H1 (cell line): Measurements from ENCODE around the gene F10. TPM values are rescaled to one million over a fixed set of nuclear protein-coding genes. Genes with fewer than 3 reads are reported as not detected.

Experiments used
- CTCF ChIA-PET: fragments of 300-600 bp; sonication (Branson Sonifier 250); formaldehyde crosslinking; loops from one replicate; lab custom pipeline; 2021; ENCODE audit not compliant: partially characterized antibody; lab: Charles Lee
- POLR2A ChIA-PET: fragments of 300-600 bp; sonication (Branson Sonifier 250); formaldehyde crosslinking; loops from one replicate; lab custom pipeline; 2021; ENCODE audit warnings: inconsistent platforms; ENCODE audit not compliant: partially characterized antibody; lab: Charles Lee
- DNase-seq, 2 experiments: peaks; one replicate each; pipeline versions ENCODE4 v3.0.0 to v3.0.0-alpha.2; 2010 to 2022; ENCODE audit warnings: low spot score in 2 of 2, low read depth in 1 of 2, mixed read lengths in 1 of 2
- FAIRE-seq: peaks from 2 replicates; lab custom pipeline; 2011; peaks lifted over from hg19 to GRCh38; lab: Jason Lieb, UNC
- H2AFZ ChIP-seq: 2 replicates; pipeline ENCODE4 v1.8.1; 2012; ENCODE audit warnings: low read length, inconsistent platforms
- H2AK5ac ChIP-seq: 2 replicates; pipeline ENCODE4 v1.6.1; 2013; ENCODE audit warnings: low read depth, low read length
- H2BK120ac ChIP-seq: replicated peaks from 2 replicates; pipeline ENCODE3; 2013; ENCODE audit warnings: low read depth, low read length, inconsistent platforms
- H2BK12ac ChIP-seq: 2 replicates; pipeline ENCODE4 v1.6.1; 2013; ENCODE audit warnings: low read depth, low read length
- H2BK15ac ChIP-seq: 2 replicates; pipeline ENCODE4 v1.6.1; 2013; ENCODE audit warnings: low read length
- H2BK20ac ChIP-seq: 2 replicates; pipeline ENCODE4 v1.6.1; 2013; ENCODE audit warnings: low read length
- H2BK5ac ChIP-seq: 2 replicates; pipeline ENCODE4 v1.6.1; 2013; ENCODE audit warnings: low read depth, low read length
- H3K14ac ChIP-seq: 2 replicates; pipeline ENCODE4 v1.6.1; 2013; ENCODE audit warnings: inconsistent platforms; ENCODE audit not compliant: insufficient read length
- H3K18ac ChIP-seq: 2 replicates; pipeline ENCODE4 v1.6.1; 2013; ENCODE audit warnings: low read length; ENCODE audit errors: extremely low read depth
- H3K23ac ChIP-seq: 2 replicates; pipeline ENCODE4 v1.6.1; 2013; ENCODE audit warnings: inconsistent platforms; ENCODE audit not compliant: insufficient read length
- H3K23me2 ChIP-seq: 2 replicates; pipeline ENCODE4 v1.6.1; 2013; ENCODE audit warnings: low read depth, low read length
- H3K27ac ChIP-seq: 2 replicates; pipeline ENCODE4 v1.6.1; 2011; ENCODE audit warnings: low read depth, low read length, inconsistent platforms
- H3K27me3 ChIP-seq, 4 experiments: replicated peaks in 1 of 4; 1 replicate in 1 of 4; 2 replicates in 3 of 4; pipeline versions ENCODE4 v1.6.1 to v1.8.1; 2011 to 2013; ENCODE audit warnings: low read length in 3 of 4, mild to moderate bottlenecking in 3 of 4, inconsistent platforms in 2 of 4, mixed read lengths in 2 of 4, moderate library complexity in 1 of 4; ENCODE audit not compliant: control insufficient read depth in 3 of 4, insufficient read depth in 3 of 4; ENCODE audit errors: extremely low read depth in 1 of 4
- H3K36me3 ChIP-seq, 4 experiments: 2 replicates each; pipeline versions ENCODE4 v1.6.1 to v1.8.1; 2011 to 2013; ENCODE audit warnings: mild to moderate bottlenecking in 4 of 4, low read length in 3 of 4, moderate library complexity in 2 of 4, control low read depth in 1 of 4, inconsistent platforms in 1 of 4; ENCODE audit not compliant: insufficient read depth in 4 of 4, control insufficient read depth in 2 of 4
- H3K4ac ChIP-seq: replicated peaks from 2 replicates; pipeline ENCODE3; 2013; ENCODE audit warnings: low read length, low read depth, mixed read lengths, inconsistent platforms; ENCODE audit not compliant: insufficient read length
- H3K4me1 ChIP-seq, 4 experiments: replicated peaks in 1 of 4; 1 replicate in 1 of 4; 2 replicates in 3 of 4; pipeline versions ENCODE4 v1.6.1 to v1.8.1; 2011 to 2013; ENCODE audit warnings: low read length in 3 of 4, inconsistent platforms in 2 of 4, mixed read lengths in 1 of 4; ENCODE audit not compliant: insufficient read depth in 4 of 4, control insufficient read depth in 3 of 4
- H3K4me2 ChIP-seq, 2 experiments: 2 replicates each; pipeline versions ENCODE4 v1.6.1 to v1.8.1; 2011 to 2013; ENCODE audit warnings: low read depth in 2 of 2, low read length in 2 of 2, control low read depth in 1 of 2, inconsistent platforms in 1 of 2, mild to moderate bottlenecking in 1 of 2; ENCODE audit not compliant: insufficient read depth in 1 of 2
- H3K4me3 ChIP-seq, 4 experiments: fragments of 200-600, 300-600 bp in 1 of 4; sonication (generic), shearing (Covaris generic), sonication (Bioruptor Twin) in 1 of 4; 2 replicates each; pipeline versions ENCODE4 v1.5.1 to v1.8.1; 2011 to 2016; ENCODE audit warnings: low read length in 4 of 4, low read depth in 3 of 4, control low read depth in 2 of 4, inconsistent platforms in 2 of 4, mild to moderate bottlenecking in 2 of 4, mixed read lengths in 1 of 4, moderate library complexity in 1 of 4; ENCODE audit not compliant: insufficient read depth in 2 of 4; ENCODE audit errors: extremely low read depth in 1 of 4
- H3K56ac ChIP-seq: replicated peaks from 2 replicates; pipeline ENCODE3; 2013; ENCODE audit warnings: low read depth, mild to moderate bottlenecking, mixed read lengths, low read length, inconsistent platforms; ENCODE audit not compliant: insufficient read length
- H3K79me1 ChIP-seq: 2 replicates; pipeline ENCODE4 v1.6.1; 2013; ENCODE audit warnings: low read depth, low read length, control low read depth
- H3K79me2 ChIP-seq, 2 experiments: 2 replicates each; pipeline versions ENCODE4 v1.6.1 to v1.8.1; 2012 to 2013; ENCODE audit warnings: low read length in 2 of 2, mild to moderate bottlenecking in 2 of 2, inconsistent platforms in 1 of 2; ENCODE audit not compliant: insufficient read depth in 2 of 2, control insufficient read depth in 1 of 2
- H3K9ac ChIP-seq, 4 experiments: replicated peaks in 1 of 4; 1 replicate in 1 of 4; 2 replicates in 3 of 4; pipeline versions ENCODE4 v1.6.1 to v1.8.1; 2011 to 2013; ENCODE audit warnings: low read depth in 3 of 4, low read length in 3 of 4, control low read depth in 2 of 4, mild to moderate bottlenecking in 2 of 4, moderate library complexity in 2 of 4, inconsistent platforms in 1 of 4; ENCODE audit errors: extremely low read depth in 1 of 4
- H3K9me3 ChIP-seq, 2 experiments: 2 replicates each; pipeline versions ENCODE4 v1.6.1 to v1.8.1; 2012 to 2013; ENCODE audit warnings: mild to moderate bottlenecking in 2 of 2, moderate library complexity in 2 of 2, control low read depth in 1 of 2, inconsistent platforms in 1 of 2, low read depth in 1 of 2, low read length in 1 of 2, mixed read lengths in 1 of 2; ENCODE audit not compliant: insufficient read depth in 2 of 2
- H4K20me1 ChIP-seq, 2 experiments: replicated peaks in 1 of 2; 2 replicates each; pipeline versions ENCODE3 to v1.8.1; 2011 to 2013; ENCODE audit warnings: inconsistent platforms in 2 of 2, low read length in 2 of 2, mild to moderate bottlenecking in 1 of 2; ENCODE audit not compliant: insufficient read depth in 2 of 2, control insufficient read depth in 1 of 2
- H4K5ac ChIP-seq: 2 replicates; pipeline ENCODE4 v1.6.1; 2013; ENCODE audit warnings: low read length, low read depth, mixed read lengths, inconsistent platforms; ENCODE audit not compliant: insufficient read length
- H4K8ac ChIP-seq: 2 replicates; pipeline ENCODE4 v1.8.0; 2013; ENCODE audit warnings: mild to moderate bottlenecking, moderate library complexity, low read length, inconsistent platforms; ENCODE audit not compliant: insufficient read depth; ENCODE audit errors: extremely low read depth
- H4K91ac ChIP-seq: replicated peaks from 2 replicates; pipeline ENCODE3; 2013; ENCODE audit warnings: low read length, mixed read lengths, inconsistent platforms; ENCODE audit not compliant: insufficient read length
- BCL11A ChIP-seq, 2 experiments: IDR thresholded peaks; one replicate each; pipeline ENCODE4 v1.6.1; 2011; ENCODE audit warnings: low read depth in 2 of 2, low read length in 2 of 2, mild to moderate bottlenecking in 2 of 2
- CHD2 ChIP-seq: IDR thresholded peaks from 2 replicates; pipeline ENCODE4 v1.6.1; 2012; ENCODE audit warnings: low read length, improper control_type of control experiment
- EGR1 ChIP-seq: IDR thresholded peaks from 2 replicates; pipeline ENCODE4 v1.6.1; 2011; ENCODE audit warnings: low read depth, low read length, borderline replicate concordance
- EP300 ChIP-seq, 2 experiments: IDR thresholded peaks; 1 replicate in 1 of 2; 2 replicates in 1 of 2; pipeline ENCODE4 v1.6.1; 2011 to 2012; ENCODE audit warnings: low read depth in 2 of 2, low read length in 2 of 2, mild to moderate bottlenecking in 2 of 2, borderline replicate concordance in 1 of 2, inconsistent platforms in 1 of 2, moderate library complexity in 1 of 2
- KDM5A ChIP-seq: fragments of 200-600 bp; IDR thresholded peaks from 2 replicates; pipeline ENCODE4 v1.7.1; 2012; ENCODE audit warnings: mild to moderate bottlenecking, low read length, inconsistent platforms, mixed read lengths
- MAX ChIP-seq: IDR thresholded peaks from 2 replicates; pipeline ENCODE4 v1.6.1; 2012; ENCODE audit warnings: inconsistent platforms
- NANOG ChIP-seq: IDR thresholded peaks from 2 replicates; pipeline ENCODE4 v1.6.1; 2011; ENCODE audit warnings: low read length, low read depth, mild to moderate bottlenecking, inconsistent platforms; ENCODE audit not compliant: insufficient read depth, poor library complexity, severe bottlenecking
- POLR2AphosphoS5 ChIP-seq: IDR thresholded peaks from 2 replicates; pipeline ENCODE4 v1.6.1; 2011; ENCODE audit warnings: low read depth, low read length
- RXRA ChIP-seq: IDR thresholded peaks from 2 replicates; pipeline ENCODE4 v1.6.1; 2011; ENCODE audit warnings: low read depth, mild to moderate bottlenecking, low read length, moderate library complexity; ENCODE audit not compliant: insufficient read depth
- SIX5 ChIP-seq: IDR thresholded peaks from 2 replicates; pipeline ENCODE4 v1.6.1; 2011; ENCODE audit warnings: mild to moderate bottlenecking, low read depth, low read length
- TBP ChIP-seq: IDR thresholded peaks from 2 replicates; pipeline ENCODE4 v1.6.1; 2011; ENCODE audit warnings: low read depth, low read length, improper control_type of control experiment
- YY1 ChIP-seq: IDR thresholded peaks from 2 replicates; pipeline ENCODE4 v1.6.1; 2011; ENCODE audit warnings: low read depth, mild to moderate bottlenecking, low read length
- WGBS, 2 experiments: shearing (Covaris generic) in 1 of 2; methylation state at CpG; one replicate each; pipeline versions ENCODE4 v1.1.6 to v1.1.7; 2013 to 2015; ENCODE audit warnings: low lambda C conversion rate in 2 of 2, mixed read lengths in 2 of 2, inconsistent platforms in 1 of 2, low coverage in 1 of 2, missing lambda C conversion rate in 1 of 2; ENCODE audit not compliant: insufficient replicate concordance in 2 of 2, insufficient coverage in 1 of 2, insufficient read length in 1 of 2; ENCODE audit errors: extremely low coverage in 1 of 2, missing lambda C conversion rate in 1 of 2; 5-methylcytosine and 5-hydroxymethylcytosine counted together
- polyA plus RNA-seq, 7 experiments: library from polyadenylated mRNA; depleted of rRNA in 3 of 7; stranded (reverse) in 5 of 7; unstranded in 2 of 7; fragments of >200 nt in 5 of 7; fragments of 200-250 nt in 2 of 7; gene quantifications; 1 replicate in 5 of 7; 2 replicates in 1 of 7; 4 replicates in 1 of 7; pipeline versions ENCODE4 v1.2.1 to v1.2.3, GENCODE V29; 2011 to 2013; ENCODE audit warnings: missing spikeins in 2 of 7, mixed read lengths in 2 of 7
- total RNA-seq: library from RNA; stranded (reverse); fragmentation: NEBNext Ultra II Directional; extraction: Animal tissue kit (Norgen Biotek cat#: 25700); gene quantifications from 2 replicates; pipeline ENCODE4 v1.2.1, GENCODE V29; 2021

Gene F10
- total and polyA plus RNA-seq, 2 of the 8 experiments (the other 6 are each of a cell fraction or from before 2014, with no cell fraction given), result 2.0 to 4.2 TPM

- Histone ChIP-seq H2BK12ac (no peak overlapping the region), H3K79me2 (no peaks in the 10 kb centered on the region), H3K4me3 (no peak overlapping the region), H3K23me2 (no peaks in the 10 kb centered on the region), H2BK20ac (no peak overlapping the region), H3K18ac (no peak overlapping the region; the same call in 1 of the 2 replicates), H3K9ac (no peak overlapping the region), H3K27ac (no peak overlapping the region), H3K4me1 (peaks cover 0 to 3% (median under 1%) of the 10 kb centered on the region in 4 experiments; a peak in 3 of 7 replicates), H2BK15ac (no peak overlapping the region), H2AFZ (no peak overlapping the region), H3K4ac (no peak overlapping the region), H3K36me3 (no peaks in the 10 kb centered on the region), H3K79me1 (no peaks in the 10 kb centered on the region), H3K23ac (no peak overlapping the region), H2BK120ac (no peak overlapping the region), H4K20me1 (no peaks in the 10 kb centered on the region), H3K27me3 (no peaks in the 10 kb centered on the region), H4K5ac (no peak overlapping the region), H3K9me3 (no peaks in the 10 kb centered on the region), H3K4me2 (peak overlapping the region in 1 of 2 experiments; percentile 14; a peak in 1 of 4 replicates), H2BK5ac (no peak overlapping the region), H3K14ac (no peak overlapping the region), H4K91ac (no peak overlapping the region), H4K8ac (no peak overlapping the region), H2AK5ac (no peak overlapping the region), H3K56ac (no peak overlapping the region)
- whole genome bisulfite sequencing, 2 experiments, result 74% methylated on average over 11 of the region's 11 CpGs; no CpG with 5 or more reads in 1 of the 2 experiments
- DNase-seq, result no peak
- no peak for TF ChIP-seq POLR2AphosphoS5
- no peak for TF ChIP-seq CHD2
- TF ChIP-seq NANOG, result no peak
- no peak for TF ChIP-seq YY1
- TF ChIP-seq MAX, result no peak
- TF ChIP-seq KDM5A, result no peak
- TF ChIP-seq SIX5, result no peak
- TF ChIP-seq EP300 (IDR thresholded peaks at IDR 0.05; ENCODE audit: borderline replicate concordance in 1 of 2, low read depth in 2 of 2, low read length in 2 of 2), result no peak
- TF ChIP-seq TBP, result no peak
- TF ChIP-seq RXRA, result no peak
- TF ChIP-seq BCL11A (IDR thresholded peaks at IDR 0.05; ENCODE audit: low read depth in 2 of 2, low read length in 2 of 2), result no peak
- no peak for TF ChIP-seq EGR1
- CTCF ChIA-PET, result interaction anchor here (0.7 to 0.8 kb wide), 2 partner anchors 13 to 42 kb away, joined by 3 read pairs; no protein-coding TSS in a partner anchor
- POLR2A ChIA-PET, result interaction anchor here (1.8 kb wide), 1 partner anchor 14 kb away, joined by 4 read pairs; no protein-coding TSS in a partner anchor
- no peak for FAIRE-seq
These were observed 15.2 kb downstream of the F10 start for GRCh38 chr13:113137691-113138298.
